Keratinocyte (primary cell): ENCODE data around the gene TRIP4. TPM values are rescaled to one million over a fixed set of nuclear protein-coding genes. Genes with fewer than 3 reads are reported as not detected.
"Not testable (repeated sequence)": the region's sequence is repeated elsewhere in the genome, so short reads cannot be mapped to it uniquely, and the experiment has no call there.

ENCODE experiments used
- DNase-seq: peaks from one replicate; pipeline ENCODE4 v3.0.0-alpha.2; 2011; ENCODE audit warnings: low read depth, missing footprints, low spot score
- FAIRE-seq: peaks from 2 replicates; lab custom pipeline; 2011; peaks lifted over from hg19 to GRCh38; lab: Jason Lieb, UNC
- H2AFZ ChIP-seq: 2 replicates; pipeline ENCODE4 v1.6.0; 2012; ENCODE audit warnings: low read length, control low read depth, inconsistent platforms; ENCODE audit not compliant: control insufficient read depth
- H3K27ac ChIP-seq: 2 replicates; pipeline ENCODE4 v1.5.1; 2011; ENCODE audit warnings: low read length; ENCODE audit not compliant: control insufficient read depth, insufficient read depth
- H3K27me3 ChIP-seq: 3 replicates; pipeline ENCODE4 v1.6.0; 2011; ENCODE audit warnings: low read length; ENCODE audit not compliant: control insufficient read depth, insufficient read depth; ENCODE audit errors: extremely low read depth
- H3K36me3 ChIP-seq, 2 experiments: 2 replicates in 1 of 2; 3 replicates in 1 of 2; pipeline ENCODE4 v1.5.1; 2011; ENCODE audit warnings: low read length in 2 of 2, mild to moderate bottlenecking in 1 of 2; ENCODE audit not compliant: control insufficient read depth in 2 of 2, insufficient read depth in 2 of 2; ENCODE audit errors: extremely low read depth in 1 of 2
- H3K4me1 ChIP-seq: 3 replicates; pipeline ENCODE4 v1.5.1; 2011; ENCODE audit warnings: low read length; ENCODE audit not compliant: control insufficient read depth, insufficient read depth; ENCODE audit errors: extremely low read depth
- H3K4me2 ChIP-seq: 3 replicates; pipeline ENCODE4 v1.6.0; 2011; ENCODE audit warnings: low read depth, low read length; ENCODE audit not compliant: control insufficient read depth, insufficient read depth; ENCODE audit errors: extremely low read depth
- H3K4me3 ChIP-seq, 3 experiments: fragments of 200-600 bp in 1 of 3; sonication (generic) in 1 of 3; 2 replicates in 2 of 3; 3 replicates in 1 of 3; pipeline ENCODE4 v1.5.1; 2011 to 2016; ENCODE audit warnings: low read length in 3 of 3, mild to moderate bottlenecking in 3 of 3, control low read depth in 2 of 3, inconsistent platforms in 1 of 3, low read depth in 1 of 3, mixed read lengths in 1 of 3, mixed run types in 1 of 3, moderate library complexity in 1 of 3; ENCODE audit not compliant: control insufficient read depth in 2 of 3, insufficient read depth in 2 of 3; ENCODE audit errors: extremely low read depth in 1 of 3
- H3K79me2 ChIP-seq: 2 replicates; pipeline ENCODE4 v1.6.0; 2012; ENCODE audit warnings: low read length; ENCODE audit not compliant: control insufficient read depth, insufficient read depth
- H3K9ac ChIP-seq: 3 replicates; pipeline ENCODE4 v1.6.0; 2011; ENCODE audit warnings: low read length; ENCODE audit not compliant: control insufficient read depth, insufficient read depth; ENCODE audit errors: extremely low read depth
- H3K9me1 ChIP-seq: 3 replicates; pipeline ENCODE4 v1.6.0; 2011; ENCODE audit warnings: low read length; ENCODE audit not compliant: control insufficient read depth, insufficient read depth; ENCODE audit errors: extremely low read depth
- H3K9me3 ChIP-seq: 2 replicates; pipeline ENCODE4 v1.5.1; 2012; ENCODE audit warnings: low read depth, low read length; ENCODE audit not compliant: control insufficient read depth
- H4K20me1 ChIP-seq: 3 replicates; pipeline ENCODE4 v1.6.0; 2011; ENCODE audit warnings: low read length; ENCODE audit not compliant: control insufficient read depth, insufficient read depth; ENCODE audit errors: extremely low read depth
- EZH2 ChIP-seq: IDR thresholded peaks from one replicate; pipeline ENCODE4 v1.6.1; 2012; ENCODE audit warnings: inconsistent platforms, mild to moderate bottlenecking, low read length, moderate library complexity
- dilution Hi-C: fragments of 300-500 bp; cut with MboI; formaldehyde crosslinking; loops from one replicate; pipeline ENCODE4 v1.7.0; 2020; ENCODE audit warnings: low sequenced_read_pairs; ENCODE audit not compliant: extremely low pct_ligation_motif_present
- polyA plus RNA-seq, 5 experiments: library from polyadenylated mRNA; depleted of rRNA in 3 of 5; stranded (reverse) in 3 of 5; stranded (forward) in 1 of 5; unstranded in 1 of 5; fragments of >200 nt; gene quantifications; 1 replicate in 1 of 5; 2 replicates in 3 of 5; 3 replicates in 1 of 5; pipeline versions ENCODE4 v1.2.1 to v1.2.3, GENCODE V29; 2011 to 2012; ENCODE audit warnings: missing spikeins in 2 of 5, low read depth in 1 of 5, low replicate concordance in 1 of 5
- TF ChIP-seq, protein P1 (sequence below), 3 experiments: IDR thresholded peaks in 1 of 3; conservative IDR thresholded peaks in 1 of 3; optimal IDR thresholded peaks in 1 of 3; 2 replicates in 2 of 3; 3 replicates in 1 of 3; pipeline versions ENCODE3 to v1.5.1; 2011; ENCODE audit warnings: low read length in 3 of 3, mild to moderate bottlenecking in 3 of 3, moderate library complexity in 2 of 3, control low read depth in 1 of 3, inconsistent platforms in 1 of 3; ENCODE audit not compliant: insufficient read depth in 2 of 3; ENCODE audit errors: extremely low read depth in 1 of 3

Gene TRIP4
- polyA plus RNA-seq, 1 donor (not counting 4 experiments of a cell fraction or from before 2014, with no cell fraction given): 31.5 TPM

DNA sequence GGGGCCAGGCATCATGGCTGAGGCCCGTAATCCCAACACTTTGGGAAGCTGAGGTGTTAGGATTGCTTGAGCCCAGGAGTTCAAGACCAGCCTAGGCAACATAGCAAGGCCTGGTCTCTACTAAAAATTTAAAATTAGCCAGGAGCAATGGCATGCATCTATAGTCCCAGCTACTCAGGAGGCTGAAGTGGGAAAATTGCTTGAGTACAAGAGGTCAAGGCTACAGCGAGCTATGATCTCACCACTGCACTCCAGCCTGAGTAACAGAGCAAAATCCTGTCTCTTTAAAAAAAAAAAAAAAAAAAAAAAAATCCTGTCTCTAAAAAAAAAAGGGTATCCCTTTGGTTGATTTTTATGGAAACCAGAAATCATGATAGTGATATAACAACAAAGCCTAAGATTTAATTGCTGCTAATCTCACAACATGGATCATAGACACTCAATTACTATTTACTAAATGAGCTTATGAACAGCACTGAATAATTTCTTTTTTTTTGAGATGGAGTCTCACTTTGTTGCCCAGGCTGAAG lies 18.5 kb upstream of the TRIP4 start:
- Histone ChIP-seq H4K20me1 (no peaks in the 10 kb centered on the region), H3K4me3 (no peak overlapping the region), H3K27me3 (no peaks in the 10 kb centered on the region), H3K4me1 (no peaks in the 10 kb centered on the region), H3K27ac (no peak overlapping the region), H3K9me3 (no peaks in the 10 kb centered on the region), H3K9ac (no peak overlapping the region), H2AFZ (no peak overlapping the region), H3K4me2 (no peak overlapping the region), H3K9me1 (no peaks in the 10 kb centered on the region), H3K36me3 (no peaks in the 10 kb centered on the region), H3K79me2 (no peaks in the 10 kb centered on the region)
- FAIRE-seq (no peak), DNase-seq (no peak)
- TF ChIP-seq, protein P1, sequence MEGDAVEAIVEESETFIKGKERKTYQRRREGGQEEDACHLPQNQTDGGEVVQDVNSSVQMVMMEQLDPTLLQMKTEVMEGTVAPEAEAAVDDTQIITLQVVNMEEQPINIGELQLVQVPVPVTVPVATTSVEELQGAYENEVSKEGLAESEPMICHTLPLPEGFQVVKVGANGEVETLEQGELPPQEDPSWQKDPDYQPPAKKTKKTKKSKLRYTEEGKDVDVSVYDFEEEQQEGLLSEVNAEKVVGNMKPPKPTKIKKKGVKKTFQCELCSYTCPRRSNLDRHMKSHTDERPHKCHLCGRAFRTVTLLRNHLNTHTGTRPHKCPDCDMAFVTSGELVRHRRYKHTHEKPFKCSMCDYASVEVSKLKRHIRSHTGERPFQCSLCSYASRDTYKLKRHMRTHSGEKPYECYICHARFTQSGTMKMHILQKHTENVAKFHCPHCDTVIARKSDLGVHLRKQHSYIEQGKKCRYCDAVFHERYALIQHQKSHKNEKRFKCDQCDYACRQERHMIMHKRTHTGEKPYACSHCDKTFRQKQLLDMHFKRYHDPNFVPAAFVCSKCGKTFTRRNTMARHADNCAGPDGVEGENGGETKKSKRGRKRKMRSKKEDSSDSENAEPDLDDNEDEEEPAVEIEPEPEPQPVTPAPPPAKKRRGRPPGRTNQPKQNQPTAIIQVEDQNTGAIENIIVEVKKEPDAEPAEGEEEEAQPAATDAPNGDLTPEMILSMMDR (optimal IDR thresholded peaks at IDR 0.05 in 1 of 3, IDR thresholded peaks at IDR 0.05 in 1 of 3, conservative IDR thresholded peaks at IDR 0.05 in 1 of 3; ENCODE audit: extremely low read depth in 1 of 3, insufficient read depth in 2 of 3, low read length in 3 of 3): no peak
- no peak for TF ChIP-seq EZH2
- dilution Hi-C loops: no loop called here

DNA sequence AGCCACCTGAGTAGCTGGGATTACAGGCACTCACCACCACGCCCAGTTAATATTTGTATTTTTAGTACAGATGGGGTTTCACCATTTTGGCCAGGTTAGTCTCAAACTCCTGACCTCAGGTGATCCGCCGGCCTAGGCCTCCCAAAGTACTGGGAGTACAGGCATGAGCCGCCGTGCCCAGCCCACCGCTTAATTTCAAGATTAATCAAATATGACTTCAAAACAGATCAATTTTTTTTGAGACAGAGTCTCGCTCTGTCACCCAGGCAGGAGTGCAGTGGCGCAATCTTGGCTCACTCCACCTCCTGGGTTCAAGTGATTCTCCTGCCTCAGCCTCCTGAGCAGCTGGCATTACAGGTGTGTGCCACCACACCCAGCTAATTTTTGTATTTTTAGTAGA lies 16.3 kb upstream of the TRIP4 start:
- not testable (repeated sequence) for FAIRE-seq, H3K27ac ChIP-seq

DNA sequence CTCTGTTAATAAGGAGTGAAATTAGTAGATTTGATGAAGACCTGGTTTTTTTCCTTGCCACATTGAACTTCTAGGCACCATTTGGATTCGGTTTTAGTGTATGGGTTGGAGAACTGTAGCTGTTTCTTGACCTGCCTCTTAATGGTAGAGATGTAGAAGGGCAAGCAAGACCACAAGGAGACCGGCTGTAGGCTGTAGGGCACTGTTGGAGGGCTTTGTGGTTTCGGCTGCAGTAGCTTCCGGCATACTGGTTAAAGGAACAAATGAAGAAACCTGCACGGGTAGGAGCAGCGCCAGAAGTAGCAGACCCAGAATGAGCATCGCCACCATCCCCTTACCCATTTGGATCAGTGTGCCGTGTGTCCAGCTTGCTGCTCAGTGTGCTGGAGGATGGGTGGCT lies 14.3 kb upstream of the TRIP4 start:
- no peak for TF ChIP-seq EZH2
- TF ChIP-seq, protein P1 (optimal IDR thresholded peaks at IDR 0.05 in 1 of 3, IDR thresholded peaks at IDR 0.05 in 1 of 3, conservative IDR thresholded peaks at IDR 0.05 in 1 of 3; ENCODE audit: extremely low read depth in 1 of 3, insufficient read depth in 2 of 3, low read length in 3 of 3): no peak
- H3K4me3 ChIP-seq: no peak overlapping the region
- dilution Hi-C loops: no loop called here
- no peaks in the 10 kb centered on the region for H4K20me1 ChIP-seq
- no peak overlapping the region for H3K4me2 ChIP-seq
- H3K79me2 ChIP-seq: no peaks in the 10 kb centered on the region
- no peaks in the 10 kb centered on the region for H3K9me1 ChIP-seq
- DNase-seq: no peak
- H3K27ac ChIP-seq: no peak overlapping the region
- no peak overlapping the region for H3K9ac ChIP-seq
- FAIRE-seq: no peak
- no peaks in the 10 kb centered on the region for H3K9me3 ChIP-seq
- no peak overlapping the region for H2AFZ ChIP-seq
- H3K27me3 ChIP-seq: no peaks in the 10 kb centered on the region
- H3K36me3 ChIP-seq: no peaks in the 10 kb centered on the region
- H3K4me1 ChIP-seq: no peaks in the 10 kb centered on the region

More for the DNA sequence above, 16.3 kb upstream of the TRIP4 start:
- DNase-seq, H3K9me1 ChIP-seq, H3K27me3 ChIP-seq, H3K4me2 ChIP-seq, dilution Hi-C loops, H3K4me3 ChIP-seq, H4K20me1 ChIP-seq, H3K36me3 ChIP-seq, H2AFZ ChIP-seq, H3K9ac ChIP-seq, H3K9me3 ChIP-seq, H3K4me1 ChIP-seq, H3K79me2 ChIP-seq: not testable (repeated sequence)
